ENCODE results near the gene ST7.

ST7 gene

DNA sequence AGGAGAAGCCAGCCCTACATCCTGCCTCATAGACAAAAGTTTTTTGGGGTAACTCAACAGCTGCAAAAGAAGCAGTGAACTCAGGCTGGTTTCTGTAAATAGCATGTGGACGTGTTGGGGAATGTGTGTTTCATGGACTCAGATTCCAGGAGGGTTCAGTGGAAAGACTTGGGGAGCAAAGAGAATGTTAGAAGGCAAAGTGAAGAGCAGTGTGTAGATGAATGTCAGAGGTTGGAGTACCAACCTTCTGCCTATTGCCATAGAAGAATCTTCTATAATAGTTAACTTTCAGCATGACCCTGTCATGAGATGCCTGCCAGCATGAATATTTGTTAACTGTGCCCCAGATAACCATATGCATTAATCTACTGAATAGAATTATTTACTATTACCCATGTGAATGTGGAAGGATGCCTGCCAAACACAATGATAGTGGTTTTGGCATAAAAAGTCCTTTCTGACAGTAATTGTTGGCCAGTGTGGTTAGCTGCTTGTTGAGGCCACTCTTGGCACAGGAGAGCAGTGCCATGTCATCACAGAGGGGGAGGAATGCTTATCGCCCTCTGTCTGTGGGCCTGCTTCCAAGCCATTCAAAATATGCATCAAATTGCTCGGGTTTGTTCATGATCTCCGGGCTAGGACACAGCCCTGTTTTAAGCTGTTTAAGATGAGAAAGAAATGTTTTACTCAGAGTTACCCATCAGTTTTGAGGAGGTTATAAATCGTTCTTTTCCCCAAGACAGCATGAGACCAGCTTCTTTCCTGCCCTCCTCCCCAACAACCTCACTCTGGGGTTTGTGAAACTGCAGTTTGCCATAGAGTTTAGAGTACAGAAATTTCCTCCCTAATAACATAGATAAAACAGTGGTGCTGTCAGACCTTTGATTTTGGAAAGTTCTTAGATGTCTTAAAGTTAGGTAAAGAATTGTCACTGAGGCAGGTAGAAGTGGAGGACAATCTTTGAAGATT is 204.2 kb downstream of the ST7 start:
- H3K4me3 ChIP-seq (ENCODE audit: low read length): no peak overlapping the region
- no peak for TF ChIP-seq ZNF274 (IDR thresholded peaks at IDR 0.05; ENCODE audit: low read depth, low read length)

DNA sequence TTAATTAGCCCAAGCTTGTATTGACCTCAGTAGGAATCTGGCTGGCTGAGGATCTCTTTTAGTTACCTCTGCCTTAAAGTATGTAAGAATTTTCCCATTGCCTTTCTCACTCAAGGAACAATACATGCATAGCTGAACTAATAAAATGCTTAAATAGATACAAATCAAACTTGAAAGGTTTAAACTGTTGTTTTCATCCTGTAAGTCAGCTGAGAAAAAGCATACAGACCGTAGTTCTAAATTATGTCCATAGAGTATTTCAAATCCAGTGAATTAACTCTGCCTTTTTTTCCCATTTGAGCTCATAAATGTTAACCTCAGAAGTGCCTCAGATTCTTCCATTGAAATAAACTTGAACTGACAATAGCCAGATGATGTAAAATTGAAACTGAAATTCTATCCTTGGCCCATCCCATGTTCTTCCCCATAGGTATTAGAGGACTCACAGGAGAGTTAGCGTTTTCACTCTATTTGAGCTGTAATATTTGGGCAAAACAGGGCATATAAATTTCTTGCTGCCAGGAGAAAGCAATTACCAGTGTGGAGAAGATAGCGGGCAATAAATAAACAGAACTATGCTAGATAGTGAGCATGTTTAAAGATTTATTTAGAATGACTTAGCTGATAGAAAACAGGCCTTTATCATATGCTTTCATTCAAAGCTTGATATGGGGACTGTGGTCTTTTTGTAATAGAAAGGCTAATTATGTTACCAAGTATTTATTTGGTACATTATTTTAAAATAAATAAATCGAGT is 205.8 kb downstream of the ST7 start:
- TF ChIP-seq ZNF274 (IDR thresholded peaks at IDR 0.05; ENCODE audit: low read depth, low read length): no peak

DNA sequence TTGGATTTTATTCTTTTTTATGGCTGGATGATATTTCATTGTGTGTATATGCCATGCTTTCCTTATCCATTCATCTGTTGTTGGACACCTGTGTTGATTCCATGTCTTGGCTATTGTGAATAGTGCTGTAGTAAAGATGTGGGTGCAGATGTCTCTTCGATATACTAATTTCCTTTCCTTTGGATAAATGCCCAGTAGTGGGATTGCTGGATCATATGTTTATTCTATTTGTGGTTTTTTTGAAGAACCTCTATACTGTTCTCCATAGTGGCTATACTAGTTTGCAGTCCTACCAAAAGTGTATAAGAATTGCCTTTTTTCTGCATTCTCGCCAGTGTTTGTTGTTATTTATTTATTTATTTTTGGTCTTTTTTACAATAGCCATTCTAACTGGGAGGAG is 209.8 kb downstream of the ST7 start:
- TF ChIP-seq ZNF274 (IDR thresholded peaks at IDR 0.05; ENCODE audit: low read depth, low read length): no peak
- H3K4me3 ChIP-seq (ENCODE audit: low read length): no peak overlapping the region

More for the DNA sequence above, 205.8 kb downstream of the ST7 start:
- H3K4me3 ChIP-seq (ENCODE audit: low read length): no peak overlapping the region

DNA sequence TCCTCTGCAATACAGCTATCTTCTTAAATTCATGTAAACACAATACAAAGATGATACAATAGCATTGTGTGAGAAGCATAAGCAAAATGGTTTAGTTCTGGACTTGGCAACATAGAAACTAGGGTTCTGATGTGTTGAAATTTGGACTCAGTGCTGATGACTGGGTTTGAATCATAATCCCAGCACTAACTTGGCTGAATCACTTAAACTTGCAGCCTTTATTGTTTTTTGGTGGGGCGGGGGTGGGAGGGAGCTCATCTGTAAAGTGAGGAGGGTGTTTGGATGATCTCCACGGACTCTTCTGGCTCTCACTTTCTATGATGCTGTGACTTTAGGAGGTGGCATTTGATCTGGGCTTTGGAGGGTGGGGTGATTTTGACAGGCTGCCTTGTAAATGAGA is 211.3 kb downstream of the ST7 start:
- TF ChIP-seq ZNF274 (IDR thresholded peaks at IDR 0.05; ENCODE audit: low read depth, low read length): no peak

DNA sequence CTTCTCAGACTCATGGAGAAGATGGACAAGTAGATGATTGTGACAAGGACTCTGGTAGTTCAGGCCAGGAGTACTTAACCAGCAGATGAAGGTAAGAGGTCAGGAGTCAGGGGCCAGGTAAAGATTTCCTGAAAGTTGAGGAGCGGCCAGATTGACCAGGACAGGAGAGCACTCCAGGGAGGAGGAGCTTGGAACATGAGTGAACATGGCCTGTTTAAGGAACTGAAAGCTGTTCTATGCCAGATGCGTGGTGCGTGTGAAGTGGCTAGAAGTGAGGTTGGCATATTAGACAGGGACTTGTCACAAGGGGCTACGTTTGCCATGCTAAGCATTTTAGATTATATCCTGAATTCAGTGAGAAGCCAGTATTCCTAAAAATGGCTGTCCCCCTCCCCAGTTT is 212.4 kb downstream of the ST7 start:
- TF ChIP-seq ZNF274 (IDR thresholded peaks at IDR 0.05; ENCODE audit: low read depth, low read length): no peak
- H3K4me3 ChIP-seq (ENCODE audit: low read length): no peak overlapping the region

More for the DNA sequence above, 211.3 kb downstream of the ST7 start:
- no peak overlapping the region for H3K4me3 ChIP-seq (ENCODE audit: low read length)

DNA sequence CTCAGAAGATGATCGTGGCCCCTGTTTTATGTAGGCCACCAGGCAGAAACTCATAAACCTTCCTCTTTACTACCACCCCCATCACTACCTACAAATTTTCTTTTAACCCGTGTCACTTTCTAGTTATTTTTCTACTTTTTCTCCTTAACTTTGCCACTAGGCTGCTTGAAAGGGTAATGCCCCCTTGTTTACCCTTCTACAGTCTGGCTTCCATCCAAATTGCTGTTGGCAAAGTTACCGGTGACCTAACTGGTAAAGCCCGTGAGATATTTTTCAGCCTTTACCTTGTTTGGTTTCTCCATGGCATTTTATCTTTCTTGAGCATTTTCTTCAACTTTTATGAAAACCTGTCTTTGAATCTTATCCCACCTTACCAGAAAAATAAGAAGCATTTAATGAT is 216.6 kb downstream of the ST7 start:
- TF ChIP-seq ZNF274 (IDR thresholded peaks at IDR 0.05; ENCODE audit: low read depth, low read length): no peak
- no peak overlapping the region for H3K4me3 ChIP-seq (ENCODE audit: low read length)

DNA sequence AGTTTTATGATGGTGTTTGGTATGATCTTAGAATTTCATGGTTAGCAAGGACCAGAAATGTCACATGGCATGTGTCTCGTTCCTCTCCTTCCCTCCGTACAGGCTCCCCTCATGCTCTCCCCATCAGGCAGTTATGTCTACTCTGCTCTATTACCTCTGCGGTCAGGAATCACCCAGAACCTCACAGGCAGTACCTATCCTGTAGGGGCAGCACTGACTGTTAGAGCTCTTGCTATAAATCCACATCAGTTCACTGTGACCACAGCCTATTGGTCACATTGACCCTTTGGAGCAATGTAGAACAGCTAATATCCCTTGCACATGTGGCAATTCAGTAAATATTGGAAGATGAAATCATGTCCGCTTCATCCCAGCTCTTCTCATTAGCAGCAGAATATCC is 217.8 kb downstream of the ST7 start:
- no peak for TF ChIP-seq ZNF274 (IDR thresholded peaks at IDR 0.05; ENCODE audit: low read depth, low read length)
- no peak overlapping the region for H3K4me3 ChIP-seq (ENCODE audit: low read length)

DNA sequence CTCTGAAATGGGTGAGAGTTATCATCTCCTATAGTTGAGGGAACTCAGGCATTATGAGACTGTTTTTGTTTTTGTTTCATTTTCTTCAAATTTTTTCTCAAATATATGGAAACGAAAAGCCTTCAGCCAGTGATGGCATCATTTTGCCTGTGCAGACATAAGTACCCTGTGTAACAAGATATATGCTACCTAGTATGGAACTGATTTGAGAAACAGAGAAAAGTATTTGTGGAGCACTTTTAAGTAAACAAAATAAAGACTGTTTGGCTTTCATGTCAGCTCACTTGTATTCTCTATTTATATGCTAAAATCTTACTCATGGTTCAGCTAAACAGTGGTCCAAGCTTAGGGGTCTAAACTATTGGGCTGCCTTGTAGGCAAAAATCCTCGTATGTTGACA is 219.0 kb downstream of the ST7 start:
- no peak for TF ChIP-seq ZNF274 (IDR thresholded peaks at IDR 0.05; ENCODE audit: low read depth, low read length)
- H3K4me3 ChIP-seq (ENCODE audit: low read length): no peak overlapping the region

DNA sequence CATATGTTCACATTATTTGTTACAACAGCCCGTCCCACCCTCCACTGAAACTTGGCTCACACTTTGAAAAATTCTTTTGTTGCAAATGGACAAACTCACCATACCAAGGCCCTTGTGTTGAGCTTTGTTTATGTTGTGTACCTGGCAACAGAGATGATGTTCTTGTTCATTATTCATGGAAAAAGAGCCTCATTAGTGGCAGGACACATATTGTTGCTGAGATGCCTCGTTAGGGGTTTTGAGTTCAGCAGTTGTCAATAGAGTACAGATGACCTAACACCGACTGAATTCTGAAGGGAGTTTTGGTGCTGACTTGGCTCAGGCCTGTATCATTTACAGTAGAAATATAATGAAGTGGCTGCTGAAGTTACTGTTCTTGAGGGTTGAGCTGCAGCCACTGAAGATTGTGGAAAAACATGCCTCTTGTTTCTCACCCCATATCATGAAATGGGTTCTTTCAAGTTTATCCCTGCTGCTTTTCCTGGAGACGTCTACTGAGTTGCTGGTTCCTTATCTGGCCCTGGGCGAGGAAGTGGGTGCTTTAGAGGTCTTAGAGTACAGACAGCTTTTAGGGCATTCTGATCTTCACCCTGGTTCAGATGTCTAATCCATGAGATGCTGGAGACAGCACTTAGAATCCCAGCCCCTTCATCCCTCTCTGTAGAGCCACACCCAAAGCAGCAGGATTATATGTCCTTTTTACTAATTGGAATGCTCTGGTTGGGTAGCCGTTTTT is 219.9 kb downstream of the ST7 start:
- H3K4me3 ChIP-seq (ENCODE audit: low read length): no peak overlapping the region
- no peak for TF ChIP-seq ZNF274 (IDR thresholded peaks at IDR 0.05; ENCODE audit: low read depth, low read length)

DNA sequence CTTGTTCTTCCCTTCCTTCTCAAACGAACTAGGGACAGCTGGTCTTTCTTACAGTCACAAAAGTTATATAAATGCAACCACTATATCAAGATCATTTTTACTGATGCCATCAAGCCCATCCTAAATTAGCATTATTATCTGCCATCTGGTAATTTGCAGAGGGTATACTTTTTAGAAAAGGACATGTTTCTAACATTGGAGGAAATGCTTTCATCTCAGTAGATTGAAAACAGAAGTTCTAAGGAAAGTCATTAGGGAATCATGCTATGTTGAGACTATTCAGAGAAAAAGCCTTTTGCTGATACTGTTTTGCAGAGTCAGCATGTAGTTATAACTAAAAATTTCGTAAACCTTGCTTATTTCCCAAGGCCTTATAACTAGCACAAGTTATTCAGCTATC is 222.9 kb downstream of the ST7 start:
- TF ChIP-seq ZNF274 (IDR thresholded peaks at IDR 0.05; ENCODE audit: low read depth, low read length): no peak

DNA sequence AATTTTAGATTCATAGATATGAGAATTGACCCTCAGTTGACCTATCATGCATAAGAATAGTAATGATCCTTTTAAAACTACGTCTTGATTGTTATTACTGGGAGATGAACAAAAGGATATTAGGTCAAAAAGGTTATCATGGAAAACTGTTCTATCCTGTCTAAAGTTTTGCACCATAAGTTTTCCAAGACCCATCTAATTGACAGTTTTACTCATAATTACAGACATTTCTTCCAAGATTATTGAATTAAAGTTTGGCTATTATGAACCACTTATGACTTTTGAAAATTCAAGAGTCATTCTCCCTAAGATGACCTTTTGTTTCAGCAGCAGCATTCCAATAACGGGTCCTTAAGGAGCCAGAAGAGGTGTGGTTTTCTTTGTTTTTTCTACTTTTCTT is 225.3 kb downstream of the ST7 start:
- no peak for TF ChIP-seq ZNF274 (IDR thresholded peaks at IDR 0.05; ENCODE audit: low read depth, low read length)

More for the DNA sequence above, 222.9 kb downstream of the ST7 start:
- no peak overlapping the region for H3K4me3 ChIP-seq (ENCODE audit: low read length)

DNA sequence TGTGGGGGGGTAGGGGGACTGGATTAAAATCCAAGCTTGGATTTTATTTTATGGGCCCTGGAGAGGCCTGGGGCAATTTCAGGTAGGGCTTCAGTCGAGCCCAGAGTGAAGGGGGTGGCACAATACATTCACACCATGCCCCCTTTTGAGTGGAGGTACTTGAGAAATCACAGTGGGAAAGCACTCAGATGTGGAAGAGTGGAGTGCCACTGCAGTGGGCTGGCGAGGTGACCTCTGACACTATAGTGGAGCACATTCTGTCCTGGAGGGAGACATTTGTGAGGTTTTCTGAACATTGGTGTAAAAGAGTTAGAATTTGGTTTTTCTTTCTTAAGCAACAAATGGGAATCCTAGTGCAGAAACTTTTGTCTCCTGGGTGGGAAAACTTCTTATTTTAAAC is 226.4 kb downstream of the ST7 start:
- no peak overlapping the region for H3K4me3 ChIP-seq (ENCODE audit: low read length)
- TF ChIP-seq ZNF274 (IDR thresholded peaks at IDR 0.05; ENCODE audit: low read depth, low read length): no peak

More for the DNA sequence above, 225.3 kb downstream of the ST7 start:
- no peak overlapping the region for H3K4me3 ChIP-seq (ENCODE audit: low read length)

DNA sequence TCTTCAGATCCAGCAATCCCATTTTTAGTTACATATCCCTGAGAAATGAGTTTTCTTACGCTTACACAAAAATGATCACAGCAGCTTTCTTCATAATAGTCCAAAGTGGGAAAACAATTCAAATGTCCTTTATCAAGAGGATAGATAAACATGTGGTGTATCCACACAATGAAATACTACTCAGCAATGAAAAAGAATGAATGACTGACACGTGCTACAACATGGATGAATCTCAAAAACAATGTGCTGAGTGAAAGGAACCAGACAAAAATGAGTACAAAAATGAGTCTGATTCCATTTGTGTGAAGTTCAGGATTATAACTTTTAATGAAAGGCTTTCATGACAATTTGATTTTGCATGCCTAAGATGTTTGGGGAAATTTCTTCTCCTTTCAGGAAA is 230.4 kb downstream of the ST7 start:
- H3K4me3 ChIP-seq (ENCODE audit: low read length): no peak overlapping the region
- no peak for TF ChIP-seq ZNF274 (IDR thresholded peaks at IDR 0.05; ENCODE audit: low read depth, low read length)

DNA sequence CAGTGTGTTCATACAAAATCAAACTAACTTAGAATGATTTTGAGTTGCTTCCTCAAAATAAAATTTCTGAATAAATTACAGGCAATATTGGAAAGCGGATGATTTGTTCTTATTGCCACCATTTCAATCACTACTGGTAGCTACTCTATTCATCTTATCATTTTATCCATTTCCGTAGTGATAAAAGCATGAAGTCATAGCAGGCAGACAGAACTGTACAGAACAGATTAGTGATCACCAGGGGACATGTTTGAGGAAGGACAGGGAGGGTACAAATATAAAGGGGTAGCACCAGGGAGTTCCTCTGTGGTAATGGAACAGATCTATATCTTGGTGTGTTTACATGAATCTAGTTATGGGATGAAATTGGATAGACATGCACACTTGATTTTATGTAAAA is 231.1 kb downstream of the ST7 start:
- TF ChIP-seq ZNF274 (IDR thresholded peaks at IDR 0.05; ENCODE audit: low read depth, low read length): no peak
- H3K4me3 ChIP-seq (ENCODE audit: low read length): no peak overlapping the region
